GM23248 (cell line): Measurements from ENCODE around the gene SERINC2.

Experiments used
- EZH2 ChIP-seq: fragments of 200-600 bp; sonication (generic); IDR thresholded peaks from 2 replicates; pipeline ENCODE4 v1.6.1; 2018; ENCODE audit warnings: antibody characterized with exemption, mild to moderate bottlenecking; ENCODE audit not compliant: insufficient read depth, poor library complexity, severe bottlenecking
- EZH2phosphoT487 ChIP-seq: fragments of 200-600 bp; sonication (generic); IDR thresholded peaks from 2 replicates; pipeline ENCODE4 v1.6.1; 2018; ENCODE audit warnings: antibody characterized with exemption, moderate library complexity, mild to moderate bottlenecking, low read depth; ENCODE audit not compliant: insufficient read depth

DNA sequence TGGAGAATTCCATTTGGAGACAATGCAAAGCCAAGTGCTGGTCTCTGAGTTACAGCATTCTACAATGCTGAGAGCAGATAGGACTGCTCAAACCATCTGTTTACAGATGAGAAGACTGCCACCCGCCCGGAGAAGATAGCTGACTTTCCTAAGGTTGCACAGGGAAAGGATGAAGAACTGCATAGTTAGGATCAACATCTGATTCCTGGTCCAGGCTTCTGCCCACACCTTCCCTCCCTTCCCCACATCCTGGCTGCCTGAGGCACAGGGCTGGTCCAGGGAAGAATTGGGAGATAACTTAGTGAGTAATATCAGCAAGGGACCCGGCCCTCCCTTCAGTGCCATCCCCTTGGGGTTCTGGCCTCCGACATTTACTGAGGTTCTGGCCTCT lies 2.0 kb downstream of the SERINC2 start:
- TF ChIP-seq EZH2 (no peak), EZH2phosphoT487 (no peak)
